Muscle of leg (tissue), 11 donors: ENCODE results near the gene PPP4R4. TPM values are rescaled to one million over a fixed set of nuclear protein-coding genes. Genes with fewer than 3 reads are reported as not detected.

Experiments used
- DNase-seq: peaks from one replicate; pipeline ENCODE4 v3.0.0; 2013
- H3K27ac ChIP-seq: one replicate; pipeline ENCODE4 v1.5.1; 2013; ENCODE audit warnings: mild to moderate bottlenecking, low read length, control low read depth
- H3K27me3 ChIP-seq: one replicate; pipeline ENCODE4 v1.6.1; 2013; ENCODE audit warnings: low read length; ENCODE audit not compliant: control insufficient read depth, insufficient read depth
- H3K36me3 ChIP-seq: one replicate; pipeline ENCODE4 v1.6.1; 2013; ENCODE audit warnings: low read length; ENCODE audit not compliant: control insufficient read depth, insufficient read depth
- H3K4me1 ChIP-seq: one replicate; pipeline ENCODE4 v1.6.1; 2013; ENCODE audit warnings: low read length; ENCODE audit not compliant: control insufficient read depth, insufficient read depth
- H3K4me3 ChIP-seq: one replicate; pipeline ENCODE4 v1.5.1; 2013; ENCODE audit warnings: low read length, control low read depth
- H3K9me3 ChIP-seq: replicated peaks from 2 replicates; pipeline ENCODE4 v1.6.1; 2013; ENCODE audit warnings: low read depth, low read length; ENCODE audit not compliant: control insufficient read depth
- WGBS: methylation state at CpG from one replicate; pipeline ENCODE4 v1.1.5; 2013; ENCODE audit warnings: missing lambda C conversion rate; ENCODE audit not compliant: insufficient coverage; 5-methylcytosine and 5-hydroxymethylcytosine counted together
- polyA plus RNA-seq, 8 donors: library from polyadenylated mRNA; unstranded; fragments of 120-200 nt; gene quantifications; one replicate each; pipeline versions ENCODE4 v1.2.1 to v1.2.3, GENCODE V29; 2013; ENCODE audit warnings: inconsistent platforms in 1 of 8, low replicate concordance in 1 of 8; ENCODE audit not compliant: insufficient read length in 8 of 8, insufficient read depth in 1 of 8
- total RNA-seq: library from RNA; stranded (reverse); fragments of 120-200 nt; gene quantifications from one replicate; pipeline ENCODE4 v1.2.4, GENCODE V29; 2013

PPP4R4 gene
- total and polyA plus RNA-seq, 9 donors, result 0.08 to 0.16 (median 0.09) TPM

- whole genome bisulfite sequencing, result 0% methylated on average over 5 of the region's 12 CpGs
- Histone ChIP-seq H3K4me3 (peak overlapping the region; percentile 41), H3K27ac (peak overlapping the region; percentile 69), H3K9me3 (no peaks in the 10 kb centered on the region), H3K27me3 (no peaks in the 10 kb centered on the region), H3K4me1 (peaks cover 2% of the 10 kb centered on the region), H3K36me3 (no peaks in the 10 kb centered on the region)
- peak; percentile 61 for DNase-seq
These were observed 44.2 kb upstream of the PPP4R4 start for GRCh38 chr14:94129758-94130414.

DNA sequence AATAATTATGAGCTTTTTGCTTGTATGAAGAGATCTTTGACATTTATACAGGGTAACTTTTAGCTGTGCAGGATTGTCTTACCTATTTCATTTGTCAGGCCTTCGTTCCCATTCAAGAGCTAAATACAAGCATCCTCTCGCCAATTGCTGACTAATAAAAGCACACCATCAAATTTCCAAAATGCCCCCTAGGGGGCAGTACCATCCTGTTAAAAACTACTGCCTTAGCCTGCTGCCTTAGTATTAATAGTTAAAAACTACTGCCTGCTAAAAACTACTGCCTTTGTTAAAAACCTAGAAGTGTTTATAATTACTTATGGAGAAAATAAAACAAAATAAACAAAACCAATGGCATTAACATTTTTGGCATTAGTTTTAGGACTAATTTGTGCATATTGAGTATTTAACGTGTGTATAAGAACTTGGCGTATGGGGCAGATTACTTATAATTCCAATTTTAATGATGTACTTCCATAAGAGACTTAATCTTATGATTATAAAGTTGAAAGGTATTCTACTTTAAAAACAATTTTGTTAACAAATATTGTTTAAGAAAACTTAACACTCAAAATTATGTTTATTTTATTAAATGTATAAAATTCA, 41.7 kb upstream of the PPP4R4 start:
- no CpG with 5 or more reads among the region's 4 CpGs for WGBS
- no peaks in the 10 kb centered on the region for H3K36me3 ChIP-seq
- H3K4me1 ChIP-seq, result peaks cover 2% of the 10 kb centered on the region
- H3K9me3 ChIP-seq, result no peaks in the 10 kb centered on the region
- H3K4me3 ChIP-seq, result no peak overlapping the region
- H3K27ac ChIP-seq, result no peak overlapping the region
- peak; percentile 66 for DNase-seq
- peaks cover 7% of the 10 kb centered on the region for H3K27me3 ChIP-seq

DNA sequence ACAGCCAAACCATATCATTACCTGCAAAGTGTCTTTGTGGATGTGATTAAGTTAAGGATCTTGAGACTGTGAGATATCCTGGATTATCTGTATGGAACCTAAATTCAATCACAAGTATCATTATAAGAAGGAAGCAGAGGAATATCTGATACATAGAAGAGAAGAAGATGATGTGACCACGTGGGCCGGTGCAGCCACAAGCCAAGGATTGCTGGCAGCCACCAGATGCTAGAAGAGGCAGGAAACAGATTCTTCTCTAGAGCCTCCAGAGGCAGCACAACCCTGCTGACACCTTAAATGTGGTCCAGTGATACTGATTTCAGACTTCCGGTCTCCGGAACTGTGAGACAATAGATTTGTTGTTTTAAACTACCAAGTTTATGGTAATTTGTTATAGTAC, 38.6 kb upstream of the PPP4R4 start:
- WGBS, result 93% methylated on average over 2 of the region's 4 CpGs
- H3K36me3 ChIP-seq, result no peaks in the 10 kb centered on the region
- H3K4me1 ChIP-seq, result no peaks in the 10 kb centered on the region
- peaks cover 9% of the 10 kb centered on the region for H3K27me3 ChIP-seq
- H3K4me3 ChIP-seq, result no peak overlapping the region
- H3K27ac ChIP-seq, result no peak overlapping the region
- H3K9me3 ChIP-seq, result no peaks in the 10 kb centered on the region
- DNase-seq, result no peak

DNA sequence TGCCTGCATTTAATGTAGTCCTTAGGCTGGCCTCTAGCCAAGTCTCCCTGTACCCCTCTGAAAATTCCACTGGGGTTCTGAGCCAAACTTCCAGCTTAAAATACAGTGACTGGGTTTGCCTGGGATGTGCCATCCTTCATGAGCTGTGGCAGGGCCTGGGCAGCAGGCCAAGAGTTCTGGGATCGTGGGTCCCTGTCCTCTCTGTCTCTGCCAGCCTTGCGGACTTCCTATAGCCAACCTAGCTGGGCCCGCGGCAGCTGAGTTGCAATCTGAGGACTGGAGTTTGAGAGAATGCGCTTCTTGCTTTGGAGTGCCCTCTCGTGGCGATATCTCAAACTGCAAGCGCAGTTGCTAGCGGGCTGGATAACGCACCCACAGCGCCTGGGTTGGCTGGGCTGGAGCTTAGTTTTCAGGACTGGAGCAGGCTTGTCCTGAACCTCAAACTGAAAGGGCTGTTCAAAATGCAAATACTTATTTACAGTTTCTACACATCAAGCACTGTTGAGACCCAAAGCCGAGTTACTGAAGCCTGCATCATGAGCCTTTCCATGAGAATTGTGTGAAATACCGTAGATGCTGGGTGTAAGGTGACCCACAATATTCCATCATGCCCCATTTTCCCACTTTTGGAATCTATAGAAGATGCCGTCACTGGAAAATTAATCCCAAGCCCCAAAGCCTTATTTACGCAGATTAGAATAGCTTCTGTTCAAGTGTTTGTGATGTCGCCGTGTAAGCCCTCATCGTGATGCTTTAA, 37.4 kb upstream of the PPP4R4 start:
- peak; percentile 84 for DNase-seq
- H3K4me1 ChIP-seq, result no peaks in the 10 kb centered on the region
- H3K27ac ChIP-seq, result no peak overlapping the region
- peaks cover 9% of the 10 kb centered on the region for H3K27me3 ChIP-seq
- no peaks in the 10 kb centered on the region for H3K9me3 ChIP-seq
- 26% methylated on average over 13 of the region's 18 CpGs for WGBS
- no peak overlapping the region for H3K4me3 ChIP-seq
- no peaks in the 10 kb centered on the region for H3K36me3 ChIP-seq

GRCh38 chr14:94138251-94138650, 35.9 kb upstream of the PPP4R4 start:
- Histone ChIP-seq H3K36me3 (no peaks in the 10 kb centered on the region), H3K27me3 (peaks cover 9% of the 10 kb centered on the region), H3K27ac (no peak overlapping the region), H3K4me3 (no peak overlapping the region), H3K9me3 (no peaks in the 10 kb centered on the region), H3K4me1 (no peaks in the 10 kb centered on the region)
- WGBS, result 74% methylated on average over 7 of the region's 9 CpGs
- no peak for DNase-seq

GRCh38 chr14:94139006-94139405, 35.1 kb upstream of the PPP4R4 start:
- no peaks in the 10 kb centered on the region for H3K36me3 ChIP-seq
- 63% methylated on average over 4 of the region's 5 CpGs for WGBS
- no peak overlapping the region for H3K27ac ChIP-seq
- peaks cover 9% of the 10 kb centered on the region for H3K27me3 ChIP-seq
- no peak for DNase-seq
- no peak overlapping the region for H3K4me3 ChIP-seq
- H3K4me1 ChIP-seq, result no peaks in the 10 kb centered on the region
- H3K9me3 ChIP-seq, result no peaks in the 10 kb centered on the region

GRCh38 chr14:94139421-94139820, 34.7 kb upstream of the PPP4R4 start:
- Histone ChIP-seq H3K4me1 (no peaks in the 10 kb centered on the region), H3K9me3 (no peaks in the 10 kb centered on the region), H3K36me3 (no peaks in the 10 kb centered on the region), H3K27ac (no peak overlapping the region), H3K4me3 (no peak overlapping the region), H3K27me3 (peaks cover 9% of the 10 kb centered on the region)
- no peak for DNase-seq
- WGBS, result 74% methylated on average over 5 of the region's 5 CpGs

DNA sequence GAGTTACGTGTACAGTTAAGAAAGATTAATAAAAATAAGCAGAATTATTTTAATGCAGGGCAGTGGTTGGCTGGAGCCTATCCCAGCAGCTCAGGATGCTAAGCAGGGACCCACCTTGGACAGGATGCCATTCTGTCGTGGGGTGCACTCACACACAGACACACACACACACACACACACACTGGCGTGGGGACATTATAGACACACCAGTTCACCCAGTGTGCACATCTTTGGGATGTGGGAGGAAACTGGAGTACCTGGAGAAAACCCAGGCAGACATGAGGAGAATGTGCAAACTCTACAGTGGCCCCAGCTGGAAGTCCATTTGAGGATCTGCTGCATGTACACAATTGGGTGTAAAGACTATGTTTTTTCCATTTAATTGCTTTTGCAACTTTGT, 31.9 kb upstream of the PPP4R4 start:
- Histone ChIP-seq H3K9me3 (no peaks in the 10 kb centered on the region), H3K27me3 (peaks cover 3% of the 10 kb centered on the region), H3K4me3 (no peak overlapping the region), H3K4me1 (no peaks in the 10 kb centered on the region), H3K36me3 (no peaks in the 10 kb centered on the region), H3K27ac (no peak overlapping the region)
- no CpG with 5 or more reads among the region's 3 CpGs for WGBS
- no peak for DNase-seq

DNA sequence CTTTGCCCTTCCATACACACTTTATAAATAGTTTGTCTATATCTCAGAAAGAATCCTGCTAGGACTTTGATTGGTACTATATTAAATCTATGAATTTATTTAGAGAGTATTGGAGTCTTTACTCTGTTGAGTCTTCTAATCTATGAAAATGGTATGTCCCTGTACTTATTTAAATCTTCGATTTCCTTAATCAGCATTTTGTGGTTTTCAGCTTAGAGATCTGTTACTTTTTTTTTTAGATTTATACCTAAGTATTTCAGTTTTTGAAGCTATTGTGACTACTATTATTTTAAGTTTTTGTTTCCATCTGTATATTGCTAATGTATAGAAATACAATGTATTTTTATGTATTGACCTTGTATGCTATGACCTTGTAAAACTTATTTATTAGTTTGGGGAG, 31.3 kb upstream of the PPP4R4 start:
- Histone ChIP-seq H3K9me3 (no peaks in the 10 kb centered on the region), H3K36me3 (no peaks in the 10 kb centered on the region), H3K4me3 (no peak overlapping the region), H3K4me1 (no peaks in the 10 kb centered on the region), H3K27me3 (peaks cover 2% of the 10 kb centered on the region), H3K27ac (no peak overlapping the region)
- no peak for DNase-seq
- WGBS, result no CpG with 5 or more reads among the region's 1 CpG

- Histone ChIP-seq H3K27me3 (peaks cover 2% of the 10 kb centered on the region), H3K27ac (no peak overlapping the region), H3K4me3 (no peak overlapping the region), H3K9me3 (no peaks in the 10 kb centered on the region), H3K4me1 (no peaks in the 10 kb centered on the region), H3K36me3 (no peaks in the 10 kb centered on the region)
- no peak for DNase-seq
- WGBS, result no CpG with 5 or more reads among the region's 3 CpGs
These were observed 30.9 kb upstream of the PPP4R4 start for GRCh38 chr14:94143239-94143638.
